CD4-positive, CD25-positive, alpha-beta regulatory T cell (primary cell): ENCODE results near the gene ABCC6. TPM values are rescaled to one million over a fixed set of nuclear protein-coding genes. Genes with fewer than 3 reads are reported as not detected.
"Not testable (repeated sequence)": the region's sequence is repeated elsewhere in the genome, so short reads cannot be mapped to it uniquely, and the experiment has no call there.

Source experiments
- ATAC-seq, 2 donors: fragments of 150-1000 bp; cut with Tn5 transposase; one replicate each; pipeline ENCODE4 v1.10.0; 2021; ENCODE audit warnings: low read depth in 2 of 2, moderate number of reproducible peaks in 2 of 2, moderate library complexity in 1 of 2
- DNase-seq, 3 donors: peaks; one replicate each; pipeline versions ENCODE4 v3.0.0 to v3.0.0-alpha.2; 2012 to 2022; ENCODE audit warnings: mixed read lengths in 1 of 3
- H3K27ac ChIP-seq: one replicate; pipeline ENCODE4 v1.7.0; 2013; ENCODE audit warnings: mild to moderate bottlenecking, low read length; ENCODE audit not compliant: insufficient read depth, poor library complexity, severe bottlenecking
- H3K27me3 ChIP-seq: one replicate; pipeline ENCODE4 v1.7.0; 2013; ENCODE audit warnings: low read length; ENCODE audit not compliant: control insufficient read depth, insufficient read depth
- H3K36me3 ChIP-seq: one replicate; pipeline ENCODE4 v1.7.0; 2013; ENCODE audit warnings: mild to moderate bottlenecking, low read length, moderate library complexity; ENCODE audit not compliant: control insufficient read depth, insufficient read depth
- H3K4me1 ChIP-seq: 2 replicates; pipeline ENCODE4 v1.7.0; 2013; ENCODE audit warnings: mild to moderate bottlenecking, low read length; ENCODE audit not compliant: insufficient read depth, control insufficient read depth, poor library complexity, severe bottlenecking
- H3K4me3 ChIP-seq: one replicate; pipeline ENCODE4 v1.7.0; 2013; ENCODE audit warnings: low read depth, mild to moderate bottlenecking, low read length, moderate library complexity
- H3K9me3 ChIP-seq, 2 experiments: 1 replicate in 1 of 2; 2 replicates in 1 of 2; pipeline ENCODE4 v1.7.0; 2013; ENCODE audit warnings: low read length in 2 of 2, mild to moderate bottlenecking in 1 of 2, moderate library complexity in 1 of 2; ENCODE audit not compliant: control insufficient read depth in 2 of 2
- H3K27ac Mint-ChIP-seq, 3 donors: one replicate each; pipeline ENCODE4 v1.8.0; 2020 to 2022; ENCODE audit warnings: mild to moderate bottlenecking in 3 of 3, mixed read lengths in 3 of 3, moderate library complexity in 2 of 3
- H3K27me3 Mint-ChIP-seq: one replicate; pipeline ENCODE4 v1.8.0; 2022; ENCODE audit warnings: mild to moderate bottlenecking, mixed read lengths
- H3K36me3 Mint-ChIP-seq: one replicate; pipeline ENCODE4 v1.8.0; 2020; ENCODE audit warnings: mixed read lengths
- H3K4me1 Mint-ChIP-seq, 4 donors: one replicate each; pipeline ENCODE4 v1.8.0; 2020 to 2022; ENCODE audit warnings: mixed read lengths in 4 of 4, mild to moderate bottlenecking in 1 of 4
- H3K4me3 Mint-ChIP-seq, 4 donors: one replicate each; pipeline ENCODE4 v1.8.0; 2020 to 2022; ENCODE audit warnings: mild to moderate bottlenecking in 4 of 4, mixed read lengths in 4 of 4, moderate library complexity in 3 of 4
- H3K9me3 Mint-ChIP-seq, 7 donors: one replicate each; pipeline ENCODE4 v1.8.0; 2020 to 2022; ENCODE audit warnings: mixed read lengths in 7 of 7, mild to moderate bottlenecking in 3 of 7, moderate library complexity in 2 of 7
- polyA plus RNA-seq, 4 donors: library from polyadenylated mRNA; unstranded; fragments of 300-500 nt; fragmentation: Illumina TruSeq; gene quantifications; one replicate each; pipeline ENCODE4 v1.2.3, GENCODE V29; 2021
- total RNA-seq: library from RNA; stranded (reverse); gene quantifications from one replicate; pipeline ENCODE4 v1.2.3, GENCODE V29; 2022

The ABCC6 gene
- total and polyA plus RNA-seq, 5 donors from 2014 or later, result 0.09 to 0.25 (median 0.13) TPM; not detected in 1

DNA sequence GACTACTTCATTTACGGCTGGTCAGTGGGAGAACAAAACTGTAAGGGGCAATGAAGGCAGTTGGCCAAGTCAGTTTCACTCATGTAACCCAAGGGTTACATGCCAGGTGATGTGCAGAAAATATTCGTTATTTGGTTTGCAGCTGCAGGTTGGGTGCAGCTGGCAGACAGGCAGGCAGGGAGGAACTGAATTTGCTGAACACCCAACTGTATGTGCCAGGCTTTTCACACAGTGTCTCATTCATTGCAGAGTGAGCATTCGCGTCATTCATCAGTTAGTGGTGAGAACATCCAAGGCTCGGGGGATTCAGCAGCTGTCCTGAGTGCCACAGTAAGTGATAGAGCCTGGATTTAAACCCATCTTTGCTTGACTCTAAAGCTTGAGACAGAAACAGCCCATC lies 59.7 kb downstream of the ABCC6 start:
- H3K4me1 ChIP-seq, result no peaks in the 10 kb centered on the region
- ATAC-seq (no peak), DNase-seq (no peak)
- H3K9me3 ChIP-seq, result peaks cover 8 to 18% of the 10 kb centered on the region in 2 experiments
- peaks cover 3% of the 10 kb centered on the region for H3K36me3 Mint-ChIP-seq
- no peak overlapping the region for H3K27ac Mint-ChIP-seq
- peaks cover 2 to 18% (median 4%) of the 10 kb centered on the region in 7 donors for H3K9me3 Mint-ChIP-seq
- H3K27me3 ChIP-seq, result no peaks in the 10 kb centered on the region
- H3K4me1 Mint-ChIP-seq, result no peaks in the 10 kb centered on the region
- no peak overlapping the region for H3K4me3 ChIP-seq
- no peaks in the 10 kb centered on the region for H3K36me3 ChIP-seq
- no peak overlapping the region for H3K4me3 Mint-ChIP-seq
- peaks cover 4% of the 10 kb centered on the region for H3K27me3 Mint-ChIP-seq
- no peak overlapping the region for H3K27ac ChIP-seq

DNA sequence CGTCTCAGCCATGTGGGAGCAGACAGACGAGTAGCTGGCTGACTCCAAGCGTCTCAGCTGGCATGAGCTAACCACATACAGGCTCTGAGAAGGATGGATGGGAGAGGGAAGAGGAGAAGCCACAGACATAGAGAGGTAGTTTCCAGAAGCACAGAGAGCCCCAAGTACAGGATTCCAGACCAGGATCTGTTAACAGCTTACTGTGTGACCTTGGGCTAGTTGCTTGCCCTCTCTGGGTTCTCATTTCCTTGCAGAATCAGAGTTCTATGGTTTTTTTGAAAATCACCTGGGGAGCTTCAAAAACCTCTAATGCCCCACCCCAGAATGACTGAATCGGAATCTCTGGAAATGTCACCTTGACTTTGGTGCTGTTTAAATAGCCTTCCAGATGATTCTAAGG lies 60.2 kb downstream of the ABCC6 start:
- Histone ChIP-seq H3K27me3 (no peaks in the 10 kb centered on the region), H3K27ac (no peak overlapping the region), H3K36me3 (no peaks in the 10 kb centered on the region), H3K4me3 (no peak overlapping the region), H3K9me3 (peaks cover 13 to 22% of the 10 kb centered on the region in 2 experiments), H3K4me1 (no peaks in the 10 kb centered on the region)
- Mint-ChIP-seq H3K9me3 (peaks cover 3 to 22% (median 7%) of the 10 kb centered on the region in 7 donors), H3K4me3 (no peak overlapping the region), H3K27me3 (peaks cover 4% of the 10 kb centered on the region), H3K4me1 (no peaks in the 10 kb centered on the region), H3K36me3 (peaks cover 3% of the 10 kb centered on the region), H3K27ac (no peak overlapping the region)
- ATAC-seq (no peak), DNase-seq (no peak)

DNA sequence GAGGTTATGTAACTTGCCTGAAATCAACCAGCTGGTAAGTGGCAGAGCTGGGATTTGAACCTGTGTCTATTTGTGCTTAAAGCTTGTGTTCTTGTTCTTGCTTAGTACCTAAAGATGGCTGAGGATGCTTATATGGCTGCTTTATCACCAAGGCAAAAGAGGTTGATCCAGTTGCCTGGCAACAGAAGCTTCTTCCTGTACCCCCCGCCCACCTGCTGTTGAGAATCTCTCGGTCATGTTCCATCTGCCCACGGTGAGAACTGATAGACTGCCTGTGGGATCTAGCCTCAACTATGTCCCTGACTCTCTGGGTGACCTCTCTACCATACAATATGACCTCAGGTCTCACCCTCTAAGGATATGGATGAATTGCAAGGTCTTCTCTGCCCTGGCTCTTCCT lies 60.7 kb downstream of the ABCC6 start:
- peaks cover 4% of the 10 kb centered on the region for H3K27me3 Mint-ChIP-seq
- H3K9me3 Mint-ChIP-seq, result peaks cover 4 to 25% (median 7%) of the 10 kb centered on the region in 7 donors
- H3K4me3 ChIP-seq, result no peak overlapping the region
- no peak overlapping the region for H3K4me3 Mint-ChIP-seq
- H3K36me3 Mint-ChIP-seq, result peaks cover 3% of the 10 kb centered on the region
- H3K27ac ChIP-seq, result no peak overlapping the region
- ATAC-seq (no peak), DNase-seq (no peak)
- no peak overlapping the region for H3K27ac Mint-ChIP-seq
- no peaks in the 10 kb centered on the region for H3K4me1 ChIP-seq
- peaks cover 15 to 23% of the 10 kb centered on the region in 2 experiments for H3K9me3 ChIP-seq
- no peaks in the 10 kb centered on the region for H3K36me3 ChIP-seq
- H3K27me3 ChIP-seq, result no peaks in the 10 kb centered on the region
- H3K4me1 Mint-ChIP-seq, result no peaks in the 10 kb centered on the region

DNA sequence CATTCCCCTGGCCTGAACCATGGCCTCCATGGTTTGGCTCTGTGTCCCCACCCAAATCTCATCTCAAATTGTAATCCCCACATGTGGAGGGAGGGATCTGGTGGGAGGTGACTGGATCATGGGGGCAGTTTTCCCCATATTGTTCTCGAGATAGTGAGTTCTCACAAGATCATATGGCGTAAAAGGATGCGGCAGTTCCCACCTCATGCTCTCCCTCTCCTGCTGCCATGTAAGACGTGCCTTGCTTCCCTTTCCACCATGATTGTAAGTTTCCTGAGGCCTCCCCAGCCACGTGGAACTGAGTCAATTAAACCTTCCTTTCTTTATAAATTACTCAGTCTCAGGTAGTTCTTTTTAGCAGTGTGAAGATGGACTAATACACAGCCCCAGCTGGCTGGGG lies 61.5 kb downstream of the ABCC6 start:
- not testable (repeated sequence) for H3K36me3 ChIP-seq, DNase-seq, H3K36me3 Mint-ChIP-seq, H3K27me3 Mint-ChIP-seq, H3K4me3 ChIP-seq, H3K4me3 Mint-ChIP-seq, H3K27ac Mint-ChIP-seq, H3K4me1 ChIP-seq, H3K27ac ChIP-seq, H3K27me3 ChIP-seq, H3K4me1 Mint-ChIP-seq, ATAC-seq
- H3K9me3 Mint-ChIP-seq, result peaks cover 4 to 28% (median 7%) of the 10 kb centered on the region in 7 donors
- peaks cover 15 to 23% of the 10 kb centered on the region in 2 experiments for H3K9me3 ChIP-seq

DNA sequence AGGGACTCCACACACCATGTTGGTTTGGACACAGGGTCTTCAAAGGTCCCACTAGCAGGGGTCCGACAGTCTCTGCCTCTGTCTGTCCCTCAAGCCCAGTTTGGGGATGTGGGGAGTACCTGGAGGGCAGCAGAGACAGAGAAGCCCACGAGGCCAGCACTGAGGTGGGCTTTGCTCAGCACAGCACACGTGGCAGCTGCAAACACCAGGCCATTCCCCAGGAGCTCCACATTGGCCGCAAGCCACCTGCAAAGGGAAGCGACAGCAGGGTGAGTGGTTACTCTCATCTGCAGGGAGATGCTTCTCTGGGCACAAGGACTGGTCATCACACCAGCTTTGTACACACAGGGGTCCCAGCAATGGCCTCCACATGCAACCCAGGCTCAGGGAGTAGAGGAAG lies 62.0 kb downstream of the ABCC6 start:
- peaks cover 3% of the 10 kb centered on the region for H3K36me3 Mint-ChIP-seq
- peaks cover 9% of the 10 kb centered on the region for H3K27me3 Mint-ChIP-seq
- no peaks in the 10 kb centered on the region for H3K4me1 Mint-ChIP-seq
- no peak for DNase-seq
- Histone ChIP-seq H3K9me3 (peaks cover 15 to 23% of the 10 kb centered on the region in 2 experiments), H3K27me3 (no peaks in the 10 kb centered on the region), H3K36me3 (no peaks in the 10 kb centered on the region), H3K4me3 (no peak overlapping the region), H3K27ac (no peak overlapping the region), H3K4me1 (no peaks in the 10 kb centered on the region)
- peaks cover 4 to 28% (median 10%) of the 10 kb centered on the region in 7 donors for H3K9me3 Mint-ChIP-seq
- no peak overlapping the region for H3K4me3 Mint-ChIP-seq
- H3K27ac Mint-ChIP-seq, result no peak overlapping the region
- no peak for ATAC-seq

DNA sequence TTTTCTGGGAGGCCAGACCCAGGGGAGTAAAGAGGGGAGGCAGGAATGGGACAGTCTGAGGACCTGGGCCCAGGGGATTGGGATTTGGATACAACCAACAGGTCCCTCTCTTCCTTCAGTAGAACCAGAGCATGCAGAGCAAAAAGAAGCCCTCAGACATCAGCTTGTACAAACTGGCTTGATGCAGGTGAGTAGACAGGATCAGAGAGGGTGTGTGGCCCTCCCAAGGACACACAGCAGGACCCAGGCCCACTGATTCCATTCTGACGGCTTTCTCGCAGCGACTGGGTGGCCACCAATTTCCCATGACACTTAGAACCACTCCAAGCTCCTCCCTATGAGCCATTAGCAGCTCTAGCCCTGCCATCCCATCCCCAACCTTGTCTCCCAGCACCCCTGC lies 63.6 kb downstream of the ABCC6 start:
- Mint-ChIP-seq H3K4me3 (no peak overlapping the region), H3K27me3 (peaks cover 9% of the 10 kb centered on the region), H3K36me3 (peaks cover 3% of the 10 kb centered on the region), H3K9me3 (peaks cover 4 to 28% (median 10%) of the 10 kb centered on the region in 7 donors), H3K4me1 (no peaks in the 10 kb centered on the region), H3K27ac (no peak overlapping the region)
- H3K27ac ChIP-seq, result no peak overlapping the region
- DNase-seq, result no peak
- H3K9me3 ChIP-seq, result peaks cover 15 to 23% of the 10 kb centered on the region in 2 experiments
- ATAC-seq, result no peak
- H3K4me3 ChIP-seq, result no peak overlapping the region
- no peaks in the 10 kb centered on the region for H3K27me3 ChIP-seq
- no peaks in the 10 kb centered on the region for H3K4me1 ChIP-seq
- no peaks in the 10 kb centered on the region for H3K36me3 ChIP-seq

DNA sequence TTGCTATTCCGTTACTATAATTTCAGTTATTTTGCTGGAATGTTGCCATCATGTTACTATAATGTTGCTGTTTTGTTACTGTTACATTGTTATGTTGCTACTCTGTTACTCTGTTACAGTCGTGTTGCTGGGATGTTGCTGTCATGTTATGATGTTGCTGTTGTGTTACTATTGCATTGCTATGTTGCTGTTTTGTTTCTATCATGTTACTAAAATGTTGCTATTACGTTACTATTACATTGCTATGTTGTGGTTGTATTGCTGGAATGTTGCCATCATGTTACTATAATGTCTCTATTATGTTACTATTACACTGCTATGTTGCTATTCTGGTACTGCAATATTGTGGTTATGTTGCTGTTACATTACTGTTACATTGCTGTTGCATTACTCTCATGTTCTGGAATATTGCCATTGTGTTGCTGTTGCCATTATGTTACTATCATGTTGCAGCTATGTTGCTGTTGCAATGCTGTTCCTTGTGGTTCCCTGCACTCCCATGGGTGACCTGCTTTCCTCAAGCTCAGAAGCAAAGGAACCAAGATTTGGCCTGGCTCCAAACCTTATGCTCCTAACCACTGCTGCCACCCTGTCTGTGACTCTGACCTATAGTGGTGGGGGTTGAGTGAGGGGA lies 64.4 kb downstream of the ABCC6 start:
- no peaks in the 10 kb centered on the region for H3K27me3 ChIP-seq
- H3K36me3 Mint-ChIP-seq, result peaks cover 3% of the 10 kb centered on the region
- no peaks in the 10 kb centered on the region for H3K4me1 ChIP-seq
- peaks cover 15 to 23% of the 10 kb centered on the region in 2 experiments for H3K9me3 ChIP-seq
- H3K4me1 Mint-ChIP-seq, result no peaks in the 10 kb centered on the region
- no peak overlapping the region for H3K4me3 Mint-ChIP-seq
- no peak overlapping the region for H3K27ac Mint-ChIP-seq
- H3K4me3 ChIP-seq, result no peak overlapping the region
- H3K27me3 Mint-ChIP-seq, result peaks cover 9% of the 10 kb centered on the region
- DNase-seq (no peak), ATAC-seq (no peak)
- no peak overlapping the region for H3K27ac ChIP-seq
- no peaks in the 10 kb centered on the region for H3K36me3 ChIP-seq
- peaks cover 4 to 28% (median 10%) of the 10 kb centered on the region in 7 donors for H3K9me3 Mint-ChIP-seq

DNA sequence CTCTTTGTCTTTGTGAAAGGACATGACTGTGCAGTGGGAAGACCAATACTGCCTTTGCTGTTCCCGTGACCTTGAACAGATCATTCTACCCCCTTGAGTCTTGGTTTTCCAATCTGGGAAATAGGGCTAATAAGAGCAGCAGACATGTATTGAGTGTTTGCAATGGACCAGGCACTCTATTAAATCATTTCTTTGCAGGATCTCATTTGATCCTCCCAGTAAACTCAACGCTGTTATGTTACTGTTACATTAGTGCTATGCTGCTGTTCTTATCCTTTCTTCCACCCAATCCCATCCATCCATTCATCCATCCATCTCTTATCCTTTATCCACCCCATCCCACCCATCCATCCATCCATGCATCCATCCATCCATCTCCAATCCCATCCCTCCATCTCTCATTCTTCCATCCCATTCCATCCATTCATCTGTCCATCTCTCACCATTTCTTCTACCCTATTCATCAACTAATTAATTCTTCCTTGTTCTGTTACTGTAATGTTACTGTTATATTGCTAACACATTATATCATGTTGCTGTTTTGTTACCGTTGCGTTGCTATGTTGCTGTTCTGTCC lies 65.1 kb downstream of the ABCC6 start:
- peaks cover 4 to 28% (median 10%) of the 10 kb centered on the region in 7 donors for H3K9me3 Mint-ChIP-seq
- ATAC-seq, result no peak
- H3K4me1 ChIP-seq, result no peaks in the 10 kb centered on the region
- peaks cover 15 to 23% of the 10 kb centered on the region in 2 experiments for H3K9me3 ChIP-seq
- H3K36me3 ChIP-seq, result no peaks in the 10 kb centered on the region
- no peak overlapping the region for H3K27ac Mint-ChIP-seq
- H3K27me3 Mint-ChIP-seq, result peaks cover 9% of the 10 kb centered on the region
- H3K4me3 Mint-ChIP-seq, result peak overlapping the region in 1 of 4 donors; percentile 56
- H3K4me3 ChIP-seq, result no peak overlapping the region
- H3K4me1 Mint-ChIP-seq, result no peaks in the 10 kb centered on the region
- DNase-seq, result no peak
- H3K36me3 Mint-ChIP-seq, result peaks cover 3% of the 10 kb centered on the region
- H3K27ac ChIP-seq, result no peak overlapping the region
- H3K27me3 ChIP-seq, result no peaks in the 10 kb centered on the region
